NCI-H526 (cell line): Measurements from ENCODE around the gene THSD7B.
A peak's percentile ranks its signal among the peaks of the same experiment; 100 is the strongest.

Experiments
- DNase-seq, 2 experiments: peaks; one replicate each; lab custom pipeline; 2025; lab: John Stamatoyannopoulos, UW

THSD7B gene

DNA sequence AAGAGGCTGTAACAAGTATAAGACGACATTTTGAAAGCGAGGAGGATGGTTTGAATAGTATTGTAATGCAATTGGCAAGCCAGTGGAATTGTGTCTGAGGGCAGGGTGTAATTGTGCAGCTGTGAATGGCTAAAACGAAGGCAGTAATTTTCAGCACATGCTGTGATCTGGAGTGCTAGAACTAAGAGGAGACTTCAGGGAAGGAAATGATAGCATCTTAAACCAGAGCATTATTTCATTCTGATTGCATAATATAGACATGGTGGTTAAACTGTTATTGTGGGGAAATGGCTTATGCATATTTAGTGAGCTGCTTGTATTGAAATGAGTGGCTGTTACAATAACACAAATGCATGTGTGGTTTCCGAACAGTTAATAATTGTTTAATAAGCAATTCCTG, 36.3 kb downstream of the THSD7B start:
- DNase-seq, result no peak

- no peak for DNase-seq
Measured at GRCh38 chr2:136809998-136810397, 44.7 kb downstream of the THSD7B start.

DNA sequence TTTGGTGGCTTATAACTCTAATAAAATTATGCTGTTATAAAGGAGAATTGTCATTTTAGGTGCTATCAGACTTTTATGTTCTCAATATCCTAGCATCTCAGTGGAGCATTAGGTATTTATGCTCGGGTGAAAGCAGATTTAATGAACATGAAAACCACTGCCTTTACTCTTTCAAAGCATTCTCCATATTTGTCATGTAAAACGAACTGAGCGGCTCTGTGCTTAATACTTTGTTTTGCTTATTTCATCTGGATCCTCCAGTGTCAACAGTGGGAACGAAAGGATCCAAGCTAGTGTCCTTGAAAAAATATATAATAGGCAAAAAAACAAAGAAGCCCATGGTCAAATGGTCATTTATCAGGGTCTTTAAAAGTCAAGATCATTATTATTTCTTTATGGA, 53.5 kb downstream of the THSD7B start:
- DNase-seq, result no peak

DNA sequence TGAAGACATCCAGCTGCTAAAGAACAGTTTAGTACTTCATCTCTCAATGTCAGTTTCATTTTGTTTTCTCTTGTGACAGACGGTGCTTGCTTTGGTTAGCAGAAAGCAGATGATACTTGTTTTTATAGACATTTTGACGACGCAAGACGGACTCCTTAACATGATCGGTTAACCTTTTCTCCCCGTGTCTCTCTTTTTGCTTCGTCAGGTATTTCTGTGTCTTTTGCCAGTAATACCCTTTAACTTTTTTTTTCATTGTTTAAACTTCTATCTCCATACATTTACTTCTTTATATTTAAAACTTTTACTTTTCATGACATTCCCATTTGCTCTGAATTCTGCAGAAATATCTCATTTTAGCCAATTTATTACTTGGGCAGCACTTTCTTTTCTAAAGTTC, 57.9 kb downstream of the THSD7B start:
- DNase-seq, result no peak

DNA sequence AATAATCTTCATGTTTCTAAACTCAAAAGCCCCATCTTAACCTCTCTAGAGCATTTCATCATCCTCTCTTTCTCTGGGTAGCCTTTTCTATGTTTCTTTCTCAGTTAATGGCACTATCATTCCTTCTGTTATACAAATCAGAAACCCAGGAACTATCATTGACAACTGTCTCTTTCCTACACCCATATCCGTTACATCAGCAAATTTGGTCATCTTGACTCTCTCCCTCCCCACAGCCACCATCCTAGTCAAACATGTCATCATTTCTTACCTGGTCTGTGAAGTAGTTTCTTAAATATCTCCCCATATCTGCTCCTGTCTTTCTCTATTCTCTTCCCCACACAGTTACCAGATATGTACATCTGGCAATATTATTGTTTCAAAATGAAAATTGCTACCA, 62.8 kb downstream of the THSD7B start:
- no peak for DNase-seq

DNA sequence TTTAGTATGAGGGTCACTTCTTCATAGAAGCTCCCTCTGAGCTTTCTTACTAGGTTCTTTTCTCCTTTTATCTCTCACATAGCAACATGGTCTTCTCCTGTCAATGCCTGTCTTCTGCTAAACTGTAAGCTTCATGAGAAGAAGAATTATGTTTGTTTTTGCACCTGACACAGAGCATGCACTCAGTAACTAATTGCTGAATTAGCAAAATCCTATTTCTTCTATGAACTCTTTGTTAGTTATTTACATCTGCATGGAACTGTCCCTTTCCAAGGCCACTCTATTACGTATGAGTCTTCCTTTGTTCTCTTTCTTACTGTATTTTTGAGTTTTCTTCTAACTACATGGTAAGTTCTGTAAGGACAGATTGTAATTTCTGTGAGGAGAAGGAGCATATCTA, 63.4 kb downstream of the THSD7B start:
- DNase-seq, result no peak

DNA sequence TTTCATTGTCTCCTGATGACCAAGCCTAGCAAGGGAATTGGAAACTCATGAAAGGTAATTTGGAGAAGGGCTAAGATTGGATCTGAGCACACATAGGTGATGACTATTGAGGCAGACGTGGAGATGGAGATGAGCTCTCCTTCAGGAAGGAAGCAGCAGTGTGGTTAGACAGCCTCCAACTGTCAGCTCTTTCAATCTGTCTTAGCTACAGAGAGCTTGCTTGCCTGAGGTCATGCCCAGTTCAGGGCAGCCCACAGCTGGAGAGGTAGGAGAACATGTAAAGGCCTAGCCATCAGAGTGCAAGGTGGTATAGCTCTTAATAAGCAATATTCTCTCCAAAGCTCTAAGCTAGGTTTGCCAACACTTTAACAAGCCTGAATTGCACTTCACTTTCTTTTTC, 79.2 kb downstream of the THSD7B start:
- no peak for DNase-seq

DNA sequence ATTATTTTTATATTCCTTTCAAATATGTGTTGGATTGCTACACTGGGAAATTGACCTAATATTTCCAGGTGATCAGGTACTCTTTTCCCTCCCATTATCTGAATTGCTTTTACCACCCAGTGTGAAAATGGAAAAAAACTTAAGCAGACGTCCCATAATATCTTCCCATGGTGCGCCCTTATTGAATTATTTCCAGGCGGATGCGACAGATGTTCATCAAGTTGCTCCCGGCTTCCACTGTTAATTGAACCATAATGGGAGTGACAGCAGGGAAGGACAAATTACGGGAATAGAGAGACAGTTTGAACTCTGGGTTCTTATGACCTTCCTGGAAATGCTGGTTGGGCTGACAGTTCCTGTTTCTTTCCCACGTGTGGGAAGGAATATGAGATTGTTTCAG, 93.3 kb downstream of the THSD7B start:
- no peak for DNase-seq

DNA sequence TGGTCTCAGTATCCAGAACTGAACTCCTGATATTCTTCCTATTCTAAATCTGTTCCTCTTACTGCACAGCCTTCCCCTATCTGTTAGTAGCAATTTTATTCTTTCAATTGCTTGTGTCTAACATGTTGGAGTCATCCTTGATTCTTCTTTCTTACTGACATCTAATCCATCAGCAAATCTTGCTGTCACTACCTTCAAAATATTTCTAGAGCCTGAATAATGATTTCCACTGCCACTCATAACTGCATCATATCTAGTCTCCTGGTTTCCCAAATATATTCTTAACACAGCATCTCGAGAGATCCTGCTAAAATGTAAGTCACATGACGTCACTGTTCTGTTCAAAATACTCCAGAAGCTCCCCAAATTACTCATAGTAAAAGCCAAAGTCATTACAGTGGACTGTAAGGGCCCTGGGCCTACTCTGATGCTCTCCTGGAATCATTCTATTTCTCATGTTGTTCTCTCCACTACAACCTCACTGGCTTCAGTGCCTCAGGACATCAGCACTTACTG, 95.2 kb downstream of the THSD7B start:
- no peak for DNase-seq

GRCh38 chr2:136863468-136863867, 98.1 kb downstream of the THSD7B start:
- DNase-seq, result no peak

DNA sequence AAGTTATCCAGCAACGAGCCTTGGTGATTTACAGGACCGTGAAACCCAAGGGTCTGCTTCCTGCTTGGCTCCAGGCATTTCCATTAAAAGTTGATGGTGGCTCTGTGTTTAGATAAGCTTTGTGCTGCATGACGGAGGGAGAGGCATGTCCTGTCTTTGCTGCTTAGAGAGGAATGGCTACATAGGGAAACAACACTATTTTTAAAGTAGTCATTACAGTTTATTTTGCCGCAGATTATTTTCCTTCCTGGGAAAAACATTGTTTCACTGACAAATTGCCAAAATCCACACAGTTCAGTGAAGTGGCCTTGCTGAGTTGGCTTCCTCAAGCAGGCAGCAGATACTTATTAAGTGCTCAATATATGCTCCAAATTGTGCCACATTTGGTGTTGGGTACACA, 98.5 kb downstream of the THSD7B start:
- no peak for DNase-seq

DNA sequence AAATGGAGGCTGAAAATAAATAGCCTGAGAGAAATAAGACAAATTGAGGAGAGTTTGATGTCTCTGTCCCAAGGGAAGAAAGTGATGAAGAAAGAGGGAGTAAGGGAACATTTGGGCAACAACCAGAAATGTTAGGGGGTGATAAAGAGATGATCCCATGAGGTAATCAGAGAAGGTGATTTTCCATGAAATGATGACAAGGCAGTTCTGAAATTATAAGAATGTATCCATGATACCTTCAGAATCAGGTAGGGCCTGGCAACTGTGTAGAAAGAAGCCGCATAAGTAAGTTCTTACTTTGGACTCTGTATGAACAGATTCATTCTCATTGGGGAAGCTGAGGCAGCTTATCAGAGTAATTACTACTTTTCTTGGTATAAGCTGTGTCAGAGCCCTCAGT, 106.1 kb downstream of the THSD7B start:
- no peak for DNase-seq

DNA sequence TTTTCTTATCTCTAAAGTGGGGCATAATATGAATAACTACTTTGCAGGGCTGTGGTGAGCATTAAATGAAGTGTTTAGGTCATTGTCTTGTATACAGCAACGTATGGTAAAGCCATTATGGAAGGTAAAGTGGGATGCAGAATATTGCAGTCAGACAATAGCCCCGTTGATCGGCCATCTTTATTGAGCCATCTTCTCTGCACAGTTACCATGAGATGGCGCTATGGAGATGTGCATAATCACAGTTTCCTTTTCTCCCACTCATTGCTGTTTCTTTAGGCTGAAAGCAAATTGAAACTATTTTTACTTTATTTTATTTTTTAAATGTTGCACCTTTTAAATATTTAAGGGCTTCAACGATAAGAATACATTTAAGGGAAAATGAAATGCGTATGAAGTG, 108.9 kb downstream of the THSD7B start:
- DNase-seq, result peak in 1 of 2 experiments; percentile 38

DNA sequence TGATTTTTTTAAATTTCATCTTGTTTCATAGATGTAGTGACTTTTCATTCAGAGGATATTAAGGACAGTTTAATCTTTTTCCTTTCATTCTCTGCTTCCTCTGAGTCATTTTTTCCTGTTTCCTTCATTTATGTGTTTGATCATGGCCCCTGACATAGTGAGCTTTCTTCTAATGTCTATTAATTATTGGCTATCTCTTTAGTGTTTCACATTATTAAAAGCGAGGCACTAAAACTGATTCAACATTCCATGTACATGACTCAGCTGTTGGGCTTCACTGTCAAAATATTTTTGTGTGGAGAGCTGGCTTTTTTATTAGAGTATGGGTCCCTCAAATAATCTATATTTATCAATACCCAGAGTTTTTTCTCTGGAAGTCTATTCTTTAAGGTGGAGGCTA, 125.8 kb downstream of the THSD7B start:
- DNase-seq, result no peak

DNA sequence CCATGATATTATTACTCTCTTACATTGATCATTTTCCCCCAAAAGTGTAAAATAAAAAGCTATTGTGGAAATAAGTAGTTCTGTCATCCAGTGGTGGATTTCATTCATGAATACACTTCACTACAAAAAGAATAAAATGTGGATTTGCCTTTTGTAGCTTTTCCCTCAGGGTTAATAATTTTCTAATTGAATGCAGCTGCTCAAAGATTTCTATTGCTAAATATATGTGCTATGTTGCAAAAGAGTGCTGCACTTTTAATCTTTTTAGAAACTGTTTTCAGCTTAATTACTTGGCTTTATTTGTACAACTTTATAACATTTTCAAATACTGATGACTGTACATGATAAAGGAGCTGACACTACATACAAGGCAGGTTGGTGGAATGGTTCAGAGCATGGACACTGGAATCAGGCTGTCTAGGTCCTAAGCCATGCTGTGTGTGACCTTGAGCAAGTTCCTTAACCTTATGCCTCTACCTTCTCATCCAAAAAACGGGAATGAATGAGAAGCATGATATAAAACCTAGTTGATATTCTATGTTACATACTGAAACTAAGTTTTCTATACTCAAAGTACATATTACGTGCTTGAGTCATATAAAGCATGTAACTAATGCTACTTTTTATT, 128.8 kb downstream of the THSD7B start:
- DNase-seq, result no peak

DNA sequence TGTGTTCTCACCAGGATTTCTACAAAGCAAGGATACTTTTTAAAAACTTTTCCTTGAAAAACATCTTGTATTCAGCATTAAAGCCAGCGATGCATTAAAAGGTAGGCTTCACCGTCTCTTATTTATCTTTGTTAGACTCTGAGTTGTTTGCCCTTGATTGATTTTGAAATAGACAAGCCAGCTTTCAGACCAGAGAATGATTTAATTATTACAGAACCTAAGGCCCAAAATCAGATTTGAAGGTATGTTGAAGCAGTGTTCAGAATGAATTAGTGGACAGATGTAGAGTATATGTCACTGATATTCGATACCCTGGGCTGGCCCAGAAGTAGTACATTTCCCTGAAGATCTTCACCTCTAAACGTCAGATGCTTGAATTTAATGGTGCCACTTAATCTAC, 136.4 kb downstream of the THSD7B start:
- no peak for DNase-seq

DNA sequence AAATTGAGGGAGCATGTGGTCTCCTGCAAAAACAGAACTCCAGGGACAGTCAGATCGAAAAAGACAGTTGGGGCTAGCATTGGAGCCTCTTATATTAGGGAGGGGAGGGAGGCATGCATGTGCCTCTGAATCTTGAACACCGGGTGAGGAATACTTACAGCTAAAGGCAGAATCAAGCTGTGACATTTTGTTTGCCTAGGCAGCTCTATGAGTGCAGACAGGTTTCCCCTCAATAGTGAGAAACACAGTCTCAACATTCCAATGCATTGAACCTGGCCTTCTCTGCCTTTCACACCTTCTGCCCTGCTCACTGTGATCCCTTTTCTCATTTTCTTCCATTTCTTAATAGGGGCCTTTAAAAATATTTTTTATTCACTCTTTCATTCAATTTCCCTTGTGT, 140.4 kb downstream of the THSD7B start:
- no peak for DNase-seq

GRCh38 chr2:136909777-136910176, 144.4 kb downstream of the THSD7B start:
- no peak for DNase-seq

- DNase-seq, result no peak
Measured at GRCh38 chr2:136916131-136916530, 150.8 kb downstream of the THSD7B start.

GRCh38 chr2:136917411-136917881, 152.1 kb downstream of the THSD7B start:
- DNase-seq, result no peak

DNA sequence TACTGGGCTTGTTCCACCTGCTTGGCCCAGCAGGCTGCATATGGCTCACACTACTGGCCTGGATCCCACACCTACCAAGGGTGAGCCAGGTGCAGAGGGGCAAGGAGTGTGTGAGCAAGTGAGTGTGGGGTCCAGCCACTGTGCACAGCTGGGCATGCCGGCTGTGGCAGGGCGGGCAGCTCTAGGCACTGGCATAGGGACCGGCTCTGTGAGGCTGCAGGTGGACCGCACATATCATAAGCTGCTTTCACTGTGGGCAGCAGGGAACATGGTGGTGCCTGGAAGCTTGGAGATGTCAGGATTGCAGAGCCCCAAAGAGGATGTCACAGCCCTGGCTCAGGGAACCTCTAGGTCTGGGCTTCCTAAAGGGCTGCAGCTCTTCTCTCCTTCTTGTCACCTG, 154.3 kb downstream of the THSD7B start:
- DNase-seq, result no peak

- peak in 1 of 2 experiments; percentile 44 for DNase-seq
Measured at GRCh38 chr2:136920652-136921333, 155.4 kb downstream of the THSD7B start.

DNA sequence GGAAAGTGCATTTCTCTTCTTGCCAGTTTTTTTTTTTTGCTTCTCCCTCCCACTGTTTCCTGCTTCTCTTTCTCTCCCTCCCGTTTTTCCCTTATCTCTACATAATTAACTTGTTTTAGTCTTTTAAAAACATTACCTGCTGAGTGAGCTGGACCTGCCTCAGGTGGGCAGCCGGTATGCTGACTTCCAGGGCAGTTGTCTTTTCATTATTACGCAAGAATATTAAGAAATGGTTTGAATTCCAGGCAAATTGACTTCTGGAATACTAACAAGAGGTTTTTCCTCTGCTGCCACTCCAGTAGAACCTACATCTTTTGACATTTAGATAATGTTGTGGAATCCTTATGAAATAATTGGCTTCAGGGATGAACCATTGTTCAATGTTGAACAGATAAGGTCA, 161.8 kb downstream of the THSD7B start:
- DNase-seq, result no peak

- DNase-seq, result no peak
Measured at GRCh38 chr2:136929531-136929930, 164.2 kb downstream of the THSD7B start.
